K562 (cell line): ENCODE results near the gene CBFA2T3. TPM values are rescaled to one million over a fixed set of nuclear protein-coding genes. Genes with fewer than 3 reads are reported as not detected.

Source experiments
- ESRRA ChIP-seq: fragments of 450-650 bp; IDR thresholded peaks from 2 replicates; pipeline ENCODE4 v1.6.1; 2014; ENCODE audit warnings: low read depth, mild to moderate bottlenecking, moderate library complexity, borderline replicate concordance
- HNRNPLL ChIP-seq: fragments of 200-400 bp; formaldehyde crosslinking; IDR thresholded peaks from 2 replicates; pipeline ENCODE4 v1.6.1; 2017; ENCODE audit warnings: low read length, low read depth, mild to moderate bottlenecking; ENCODE audit not compliant: poor library complexity, severe bottlenecking
- HOXB6 ChIP-seq: fragments of 250-450 bp; sonication (Bioruptor Pico); IDR thresholded peaks from 2 replicates; pipeline ENCODE4 v1.5.1; 2022; ENCODE audit warnings: mild to moderate bottlenecking, borderline replicate concordance
- PATZ1 ChIP-seq: fragments of 250-450 bp; sonication (Bioruptor Pico); IDR thresholded peaks from 2 replicates; pipeline ENCODE4 v1.5.0; 2020; ENCODE audit warnings: mild to moderate bottlenecking, borderline replicate concordance
- PHF8 ChIP-seq: fragments of 200-600 bp; sonication (generic); IDR thresholded peaks from 2 replicates; pipeline ENCODE4 v1.6.1; 2012; ENCODE audit warnings: mixed run types, mild to moderate bottlenecking, inconsistent platforms, low read length, moderate library complexity, borderline replicate concordance
- POLR3A ChIP-seq: IDR thresholded peaks from 2 replicates; pipeline ENCODE4 v1.6.1; 2011; ENCODE audit warnings: borderline replicate concordance, mild to moderate bottlenecking, moderate library complexity; ENCODE audit not compliant: insufficient read length, insufficient read depth; ENCODE audit errors: extremely low read depth
- PRMT5 ChIP-seq: sonication (generic); formaldehyde crosslinking; IDR thresholded peaks from 2 replicates; pipeline ENCODE4 v1.5.0; 2020; ENCODE audit warnings: missing genetic modification reagents
- PTBP1 ChIP-seq: fragments of 200-400 bp; formaldehyde crosslinking; IDR thresholded peaks from 2 replicates; pipeline ENCODE4 v1.6.1; 2017; ENCODE audit warnings: low read depth, low read length
- SOX6 ChIP-seq: fragments of 450-650 bp; IDR thresholded peaks from 2 replicates; pipeline ENCODE4 v1.6.1; 2014; ENCODE audit warnings: mild to moderate bottlenecking
- TBP ChIP-seq: optimal IDR thresholded peaks from 2 replicates; pipeline ENCODE3; 2011; ENCODE audit warnings: low read depth, low read length, improper control_type of control experiment
- ZBTB40 ChIP-seq, 2 experiments: fragments of 450-650 bp in 1 of 2; sonication (generic) in 1 of 2; formaldehyde crosslinking in 1 of 2; IDR thresholded peaks; 2 replicates each; pipeline versions ENCODE4 v1.7.1 to v1.9.0; 2016 to 2022; ENCODE audit warnings: inconsistent platforms in 1 of 2, mild to moderate bottlenecking in 1 of 2, missing genetic modification reagents in 1 of 2
- ZNF324 ChIP-seq: fragments of 250-450 bp; sonication (Bioruptor Pico); IDR thresholded peaks from 2 replicates; pipeline ENCODE4 v1.4.0; 2020; ENCODE audit warnings: mild to moderate bottlenecking
- ZNF445 ChIP-seq: fragments of 250-450 bp; sonication (Bioruptor Pico); IDR thresholded peaks from 2 replicates; pipeline ENCODE4 v1.4.0; 2020; ENCODE audit warnings: low read depth, mild to moderate bottlenecking, moderate library complexity
- ZNF778 ChIP-seq: fragments of 450-650 bp; formaldehyde crosslinking; IDR thresholded peaks from 2 replicates; pipeline ENCODE4 v1.4.0; 2020; ENCODE audit warnings: mild to moderate bottlenecking, moderate library complexity
- ZNF830 ChIP-seq: fragments of 250-450 bp; sonication (Bioruptor Pico); IDR thresholded peaks from 2 replicates; pipeline ENCODE4 v1.5.0; 2021; ENCODE audit warnings: mild to moderate bottlenecking
- ZSCAN32 ChIP-seq: fragments of 450-650 bp; formaldehyde crosslinking; IDR thresholded peaks from 2 replicates; pipeline ENCODE4 v1.4.0; 2020; ENCODE audit warnings: mild to moderate bottlenecking, moderate library complexity
- polyA plus RNA-seq, 8 experiments: library from polyadenylated mRNA; depleted of rRNA in 4 of 8; stranded (reverse) in 5 of 8; unstranded in 3 of 8; fragments of >200 nt; fragmentation: Nextera tagmentation in 2 of 8; fragmentation: Illumina TruSeq in 1 of 8; extraction: Ambion mirVana in 2 of 8; extraction: Trizol in 1 of 8; gene quantifications; 2 replicates each; pipeline versions ENCODE4 v1.2.1 to v1.2.3, GENCODE V29; 2011 to 2014; ENCODE audit warnings: inconsistent platforms in 1 of 8, missing spikeins in 1 of 8
- total RNA-seq, 7 experiments: library from RNA; depleted of rRNA in 6 of 7; stranded (reverse); fragments of >200 nt in 6 of 7; fragmentation: Illumina TruSeq in 2 of 7; extraction: Trizol in 2 of 7; gene quantifications; 2 replicates each; pipeline versions ENCODE4 v1.2.1 to v1.2.3, GENCODE V29; 2011 to 2021; ENCODE audit warnings: low replicate concordance in 1 of 7

CBFA2T3 gene
- total and polyA plus RNA-seq, 9 of the 15 experiments (the other 6 are each of a cell fraction or from before 2014, with no cell fraction given): 2.3 to 145 (median 6.7) TPM

DNA sequence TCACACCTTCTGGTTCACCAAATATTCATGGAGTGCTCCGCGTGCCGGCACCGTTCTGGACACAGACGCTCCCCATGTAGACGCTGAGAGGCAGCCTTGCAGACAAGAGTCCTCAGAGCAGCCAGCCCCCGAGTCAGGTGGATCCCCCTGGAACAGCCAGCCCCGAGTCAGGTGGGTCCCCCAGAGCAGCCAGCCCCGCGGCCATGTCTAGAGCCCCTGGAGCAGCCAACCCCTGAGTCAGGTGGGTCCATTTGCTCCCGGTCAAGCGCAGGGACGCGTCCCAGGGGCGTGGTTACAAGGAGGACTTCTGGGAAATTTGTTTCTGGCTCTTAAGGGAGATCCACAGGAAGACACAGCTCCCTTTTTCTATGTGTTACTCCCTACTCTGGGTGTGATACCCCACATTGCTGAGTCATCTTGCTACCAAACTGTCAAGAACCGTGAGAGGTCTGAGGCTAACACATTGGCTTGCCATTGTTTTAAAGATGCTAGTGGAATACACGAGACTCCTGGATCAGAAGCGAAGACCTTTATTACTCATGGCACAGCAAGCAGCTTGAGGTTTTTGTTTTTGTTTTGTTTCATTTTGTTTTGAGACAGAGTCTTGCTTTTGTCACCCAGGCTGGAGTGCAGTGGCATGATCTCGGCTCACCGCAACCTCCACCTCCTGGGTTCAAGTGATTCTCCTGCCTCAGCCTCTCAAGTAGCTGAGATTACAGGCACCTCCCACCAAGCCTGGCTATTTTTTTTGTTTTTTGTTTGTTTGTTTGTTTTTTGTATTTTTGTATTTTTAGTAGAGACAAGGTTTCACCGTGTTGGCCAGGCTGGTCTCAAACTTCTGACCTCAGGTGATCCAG, 43.3 kb upstream of the CBFA2T3 start (continued):
- TF ChIP-seq ZBTB40 (IDR thresholded peaks at IDR 0.05) (peak; percentile 16; the same call in 1 of the 2 replicates), ZBTB40 (CRISPR knock-in tag; IDR thresholded peaks at IDR 0.05) (no peak), ZNF778 (CRISPR knock-in tag) (no peak), ZSCAN32 (CRISPR knock-in tag) (0 out of 2 replicates have a peak, but pooled peaks have one; percentile 2), ZNF324 (CRISPR knock-in tag) (no peak), SOX6 (peak; percentile 85), PATZ1 (no peak), PTBP1 (no peak), POLR3A (no peak), ZNF830 (CRISPR knock-in tag) (no peak), TBP (peak; percentile 33), PRMT5 (no peak), HNRNPLL (no peak), ESRRA (no peak), PHF8 (peak; percentile 59; the same call in 1 of the 2 replicates), HOXB6 (CRISPR knock-in tag) (no peak), ZNF445 (CRISPR knock-in tag) (no peak)
